ENCODE data around the gene TMX2. TPM values are rescaled to one million over a fixed set of nuclear protein-coding genes. Genes with fewer than 3 reads are reported as not detected.
"Not testable (repeated sequence)": the region's sequence is repeated elsewhere in the genome, so short reads cannot be mapped to it uniquely, and the experiment has no call there.

The TMX2 gene
- total RNA-seq, 1 donor from 2014 or later = 59.5 TPM

GRCh38 chr11:57680552-57680874, 31.9 kb upstream of the TMX2 start:
- no peak for TF ChIP-seq CTCF (IDR thresholded peaks at IDR 0.05)
- no peak for DNase-seq (ENCODE audit: low spot score)
- no peaks in the 10 kb centered on the region for H3K9me3 Mint-ChIP-seq (ENCODE audit: low read depth)
- H3K27me3 Mint-ChIP-seq (ENCODE audit: low read depth) = no peaks in the 10 kb centered on the region
- peaks cover 24% of the 10 kb centered on the region for H3K36me3 Mint-ChIP-seq (ENCODE audit: low read depth)
- peaks cover 11% of the 10 kb centered on the region for H3K4me1 Mint-ChIP-seq (ENCODE audit: low read depth)
- H3K27ac Mint-ChIP-seq (ENCODE audit: unreplicated experiment) = no peak overlapping the region
- no peak overlapping the region for H3K4me3 Mint-ChIP-seq (ENCODE audit: unreplicated experiment)

- no peak overlapping the region for H3K27ac Mint-ChIP-seq (ENCODE audit: unreplicated experiment)
- no peak overlapping the region for H3K4me3 Mint-ChIP-seq (ENCODE audit: unreplicated experiment)
- H3K4me1 Mint-ChIP-seq (ENCODE audit: low read depth) = peaks cover 11% of the 10 kb centered on the region
- DNase-seq (ENCODE audit: low spot score) = no peak
- H3K36me3 Mint-ChIP-seq (ENCODE audit: low read depth) = peaks cover 24% of the 10 kb centered on the region
- no peaks in the 10 kb centered on the region for H3K9me3 Mint-ChIP-seq (ENCODE audit: low read depth)
- H3K27me3 Mint-ChIP-seq (ENCODE audit: low read depth) = no peaks in the 10 kb centered on the region
- no peak for TF ChIP-seq CTCF (IDR thresholded peaks at IDR 0.05)
Observed at GRCh38 chr11:57681168-57681567, 31.2 kb upstream of the TMX2 start.

DNA sequence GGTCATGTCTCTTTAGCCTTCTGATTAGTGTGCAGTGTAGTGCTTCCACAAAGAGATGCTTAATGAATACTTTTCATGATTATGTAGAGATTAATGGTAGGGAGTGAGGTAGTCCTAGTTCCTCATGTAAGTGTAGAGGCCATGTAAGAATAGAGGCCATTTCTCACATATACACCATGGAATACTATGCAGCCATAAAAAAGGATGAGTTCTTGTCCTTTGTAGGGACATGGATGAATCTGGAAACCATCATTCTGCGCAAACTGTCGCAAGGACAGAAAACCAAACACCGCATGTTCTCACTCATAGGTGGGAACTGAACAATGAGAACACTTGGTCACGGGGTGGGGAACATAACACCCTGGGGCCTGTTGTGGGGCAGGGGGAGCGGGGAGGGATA, 21.9 kb upstream of the TMX2 start:
- not testable (repeated sequence) for H3K4me1 Mint-ChIP-seq (ENCODE audit: low read depth); H3K27me3 Mint-ChIP-seq (ENCODE audit: low read depth); H3K4me3 Mint-ChIP-seq (ENCODE audit: unreplicated experiment); H3K9me3 Mint-ChIP-seq (ENCODE audit: low read depth); H3K27ac Mint-ChIP-seq (ENCODE audit: unreplicated experiment); DNase-seq (ENCODE audit: low spot score)
- H3K36me3 Mint-ChIP-seq (ENCODE audit: low read depth) = peaks cover 22% of the 10 kb centered on the region

DNA sequence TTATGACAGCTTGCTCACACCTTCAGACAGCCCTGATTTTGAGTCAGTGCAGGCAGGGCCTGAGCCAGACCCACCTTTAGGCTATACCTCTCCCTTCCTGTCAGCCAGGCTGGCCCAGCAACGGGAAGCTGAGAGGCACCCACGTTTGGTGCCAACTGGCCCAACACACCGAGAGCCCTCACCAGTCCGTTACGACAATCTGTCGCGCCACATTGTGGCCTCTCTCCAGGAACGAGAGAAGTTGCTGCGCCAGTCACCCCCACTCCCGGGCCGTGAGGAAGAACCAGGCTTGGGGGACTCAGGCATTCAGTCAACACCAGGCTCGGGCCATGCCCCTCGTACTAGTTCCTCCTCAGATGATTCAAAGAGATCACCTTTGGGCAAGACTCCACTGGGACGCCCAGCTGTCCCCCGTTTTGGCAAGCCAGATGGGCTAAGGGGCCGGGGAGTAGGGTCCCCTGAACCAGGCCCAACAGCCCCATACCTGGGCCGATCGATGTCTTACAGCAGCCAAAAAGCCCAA, 13.5 kb upstream of the TMX2 start:
- H3K4me3 Mint-ChIP-seq (ENCODE audit: unreplicated experiment) = no peak overlapping the region
- no peaks in the 10 kb centered on the region for H3K9me3 Mint-ChIP-seq (ENCODE audit: low read depth)
- no peak for TF ChIP-seq CTCF (IDR thresholded peaks at IDR 0.05)
- DNase-seq (ENCODE audit: low spot score) = no peak
- H3K27ac Mint-ChIP-seq (ENCODE audit: unreplicated experiment) = no peak overlapping the region
- H3K27me3 Mint-ChIP-seq (ENCODE audit: low read depth) = no peaks in the 10 kb centered on the region
- peaks cover 35% of the 10 kb centered on the region for H3K36me3 Mint-ChIP-seq (ENCODE audit: low read depth)
- no peaks in the 10 kb centered on the region for H3K4me1 Mint-ChIP-seq (ENCODE audit: low read depth)

- no peak for TF ChIP-seq CTCF (IDR thresholded peaks at IDR 0.05)
- Mint-ChIP-seq H3K27ac (ENCODE audit: unreplicated experiment) (no peak overlapping the region), H3K4me3 (ENCODE audit: unreplicated experiment) (no peak overlapping the region), H3K27me3 (ENCODE audit: low read depth) (no peaks in the 10 kb centered on the region), H3K4me1 (ENCODE audit: low read depth) (no peaks in the 10 kb centered on the region), H3K36me3 (ENCODE audit: low read depth) (peaks cover 40% of the 10 kb centered on the region), H3K9me3 (ENCODE audit: low read depth) (no peaks in the 10 kb centered on the region)
- DNase-seq (ENCODE audit: low spot score) = no peak
Observed at GRCh38 chr11:57699813-57700212, 12.6 kb upstream of the TMX2 start.

GRCh38 chr11:57700425-57700824, 12.0 kb upstream of the TMX2 start:
- no peak for DNase-seq (ENCODE audit: low spot score)
- H3K4me1 Mint-ChIP-seq (ENCODE audit: low read depth) = no peaks in the 10 kb centered on the region
- no peak overlapping the region for H3K4me3 Mint-ChIP-seq (ENCODE audit: unreplicated experiment)
- H3K9me3 Mint-ChIP-seq (ENCODE audit: low read depth) = no peaks in the 10 kb centered on the region
- H3K27ac Mint-ChIP-seq (ENCODE audit: unreplicated experiment) = no peak overlapping the region
- no peaks in the 10 kb centered on the region for H3K27me3 Mint-ChIP-seq (ENCODE audit: low read depth)
- peaks cover 40% of the 10 kb centered on the region for H3K36me3 Mint-ChIP-seq (ENCODE audit: low read depth)
- TF ChIP-seq CTCF (IDR thresholded peaks at IDR 0.05) = no peak
